ENCODE measurements around the gene ASCL4. TPM values are rescaled to one million over a fixed set of nuclear protein-coding genes. Genes with fewer than 3 reads are reported as not detected.
A peak's percentile ranks its signal among the peaks of the same experiment; 100 is the strongest.

ASCL4 gene
- polyA plus RNA-seq, 1 donor from 2014 or later = not detected

DNA sequence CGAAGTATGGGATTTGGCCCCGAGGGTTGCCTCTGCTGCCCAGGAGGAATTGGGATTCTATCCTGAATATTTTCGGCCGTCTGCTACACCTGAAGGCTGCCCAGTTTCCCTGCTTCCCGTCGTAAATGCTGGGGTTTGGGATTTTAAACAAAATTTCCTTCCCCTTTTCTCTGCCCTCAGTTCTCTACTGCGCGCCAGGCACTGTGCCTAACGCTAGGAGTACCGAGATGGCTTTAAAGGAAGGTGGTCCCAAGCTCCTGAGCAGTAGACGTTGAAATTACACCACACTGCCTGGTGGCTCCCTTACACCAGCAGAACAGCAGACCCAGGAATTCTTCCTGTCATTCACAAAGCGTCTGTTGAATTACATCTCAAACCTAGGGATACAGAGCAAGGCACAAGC lies 13.0 kb upstream of the ASCL4 start:
- no peaks in the 10 kb centered on the region for H3K27me3 Mint-ChIP-seq
- peak overlapping the region; percentile 90 to 93 (median 92) for H3K4me3 Mint-ChIP-seq
- peaks cover 11 to 29% (median 27%) of the 10 kb centered on the region in 3 donors for H3K4me1 Mint-ChIP-seq
- H3K27ac Mint-ChIP-seq = peak overlapping the region; percentile 88 to 97 (median 90)
- no peaks in the 10 kb centered on the region for H3K36me3 Mint-ChIP-seq
- no peaks in the 10 kb centered on the region for H3K9me3 Mint-ChIP-seq

- H3K9me3 Mint-ChIP-seq = no peaks in the 10 kb centered on the region
- peaks cover 10 to 25% (median 21%) of the 10 kb centered on the region in 3 donors for H3K4me1 Mint-ChIP-seq
- no peaks in the 10 kb centered on the region for H3K36me3 Mint-ChIP-seq
- H3K27ac Mint-ChIP-seq = no peak overlapping the region
- no peaks in the 10 kb centered on the region for H3K27me3 Mint-ChIP-seq
- no peak overlapping the region for H3K4me3 Mint-ChIP-seq
Measured at GRCh38 chr12:107762874-107763273, 11.6 kb upstream of the ASCL4 start.

GRCh38 chr12:107764626-107765025 lies 9.9 kb upstream of the ASCL4 start:
- Mint-ChIP-seq H3K36me3 (no peaks in the 10 kb centered on the region), H3K4me3 (no peak overlapping the region), H3K9me3 (no peaks in the 10 kb centered on the region), H3K27ac (no peak overlapping the region), H3K4me1 (peaks cover 4 to 17% (median 13%) of the 10 kb centered on the region in 3 donors), H3K27me3 (no peaks in the 10 kb centered on the region)

DNA sequence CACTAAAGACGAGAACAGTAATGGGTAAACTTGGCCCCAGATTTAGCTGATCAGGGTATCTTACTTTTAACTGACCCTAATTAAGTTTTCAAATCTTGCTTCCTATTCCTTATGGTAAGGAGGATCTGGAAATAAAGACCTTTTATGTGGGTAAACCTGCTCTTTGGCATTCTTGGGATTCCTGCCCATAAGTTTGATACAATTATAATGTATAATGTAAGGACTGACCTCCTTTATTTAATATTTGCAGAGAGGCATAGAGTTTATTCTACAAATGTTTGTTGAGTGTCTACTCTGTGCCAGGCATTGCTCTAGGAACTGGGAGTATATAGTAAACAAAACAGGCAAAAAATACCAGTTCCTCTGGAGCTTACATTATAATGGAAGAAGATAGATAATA lies 9.2 kb upstream of the ASCL4 start:
- Mint-ChIP-seq H3K36me3 (no peaks in the 10 kb centered on the region), H3K9me3 (no peaks in the 10 kb centered on the region), H3K4me3 (no peak overlapping the region), H3K27ac (peak overlapping the region in 1 of 3 donors; percentile 45), H3K27me3 (no peaks in the 10 kb centered on the region), H3K4me1 (peaks cover 4 to 10% (median 7%) of the 10 kb centered on the region in 3 donors)

DNA sequence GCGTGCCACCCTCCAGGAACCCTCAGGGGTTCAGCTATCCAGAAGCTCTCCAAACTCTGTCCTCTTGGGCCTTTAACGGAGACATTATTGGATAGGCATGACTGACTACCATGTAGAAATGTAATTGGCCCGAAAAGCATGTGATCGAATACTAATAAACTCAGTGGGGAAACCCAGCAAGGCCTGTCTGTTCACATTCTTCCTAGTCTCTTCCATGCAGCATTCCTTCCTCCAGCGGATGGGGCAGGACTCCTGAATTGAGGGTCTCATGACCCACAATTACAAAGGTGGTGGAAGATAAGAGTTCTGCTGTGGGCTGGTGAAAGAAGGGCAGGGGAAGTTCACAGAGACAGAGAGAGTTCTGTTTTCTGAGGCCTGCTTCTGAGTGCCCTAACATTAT lies 7.0 kb upstream of the ASCL4 start:
- peak overlapping the region in 1 of 3 donors; percentile 29 for H3K27ac Mint-ChIP-seq
- H3K27me3 Mint-ChIP-seq = no peaks in the 10 kb centered on the region

DNA sequence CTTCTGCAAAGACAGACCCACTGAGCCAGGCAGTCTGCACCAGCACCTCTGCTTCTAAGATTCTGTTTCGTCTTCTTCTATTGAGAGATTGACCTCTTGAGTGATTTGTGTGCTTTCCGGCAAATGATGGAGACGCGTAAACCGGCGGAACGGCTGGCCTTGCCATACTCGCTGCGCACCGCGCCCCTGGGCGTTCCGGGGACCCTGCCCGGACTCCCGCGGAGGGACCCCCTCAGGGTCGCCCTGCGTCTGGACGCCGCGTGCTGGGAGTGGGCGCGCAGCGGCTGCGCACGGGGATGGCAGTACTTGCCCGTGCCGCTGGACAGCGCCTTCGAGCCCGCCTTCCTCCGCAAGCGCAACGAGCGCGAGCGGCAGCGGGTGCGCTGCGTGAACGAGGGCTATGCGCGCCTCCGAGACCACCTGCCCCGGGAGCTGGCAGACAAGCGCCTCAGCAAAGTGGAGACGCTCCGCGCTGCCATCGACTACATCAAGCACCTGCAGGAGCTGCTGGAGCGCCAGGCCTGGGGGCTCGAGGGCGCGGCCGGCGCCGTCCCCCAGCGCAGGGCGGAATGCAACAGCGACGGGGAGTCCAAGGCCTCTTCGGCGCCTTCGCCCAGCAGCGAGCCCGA lies 703 bp downstream of the ASCL4 start:
- H3K4me3 Mint-ChIP-seq = no peak overlapping the region
- peaks cover 18 to 32% (median 26%) of the 10 kb centered on the region in 3 donors for H3K4me1 Mint-ChIP-seq
- no peaks in the 10 kb centered on the region for H3K9me3 Mint-ChIP-seq
- peaks cover 31% of the 10 kb centered on the region for H3K27me3 Mint-ChIP-seq
- peaks cover 2% of the 10 kb centered on the region for H3K36me3 Mint-ChIP-seq
- H3K27ac Mint-ChIP-seq = no peak overlapping the region

More for the DNA sequence above, 7.0 kb upstream of the ASCL4 start:
- no peak overlapping the region for H3K4me3 Mint-ChIP-seq
- no peaks in the 10 kb centered on the region for H3K9me3 Mint-ChIP-seq
- H3K4me1 Mint-ChIP-seq = no peaks in the 10 kb centered on the region
- H3K36me3 Mint-ChIP-seq = no peaks in the 10 kb centered on the region

- peak overlapping the region in 2 of 4 donors; percentile 29 to 70 for H3K4me3 Mint-ChIP-seq
- no peaks in the 10 kb centered on the region for H3K9me3 Mint-ChIP-seq
- H3K27ac Mint-ChIP-seq = no peak overlapping the region
- H3K4me1 Mint-ChIP-seq = peaks cover 23 to 36% (median 32%) of the 10 kb centered on the region in 3 donors
- peaks cover 2% of the 10 kb centered on the region for H3K36me3 Mint-ChIP-seq
- peaks cover 31% of the 10 kb centered on the region for H3K27me3 Mint-ChIP-seq
Measured at GRCh38 chr12:107776171-107776570, 1.7 kb downstream of the ASCL4 start.

- Mint-ChIP-seq H3K9me3 (no peaks in the 10 kb centered on the region), H3K36me3 (peaks cover 2% of the 10 kb centered on the region), H3K27ac (peak overlapping the region in 1 of 3 donors; percentile 3), H3K4me3 (peak overlapping the region in 2 of 4 donors; percentile 43 to 78), H3K4me1 (peaks cover 27 to 37% (median 34%) of the 10 kb centered on the region in 3 donors), H3K27me3 (peaks cover 28% of the 10 kb centered on the region)
Measured at GRCh38 chr12:107778383-107779025, 4.0 kb downstream of the ASCL4 start.

GRCh38 chr12:107779077-107779831 lies 4.8 kb downstream of the ASCL4 start:
- H3K4me3 Mint-ChIP-seq = peak overlapping the region in 3 of 4 donors; percentile 4 to 78 (median 43)
- H3K27ac Mint-ChIP-seq = peak overlapping the region in 2 of 3 donors; percentile 3 to 47
- no peaks in the 10 kb centered on the region for H3K9me3 Mint-ChIP-seq
- peaks cover 25% of the 10 kb centered on the region for H3K27me3 Mint-ChIP-seq
- peaks cover 34 to 44% (median 41%) of the 10 kb centered on the region in 3 donors for H3K4me1 Mint-ChIP-seq
- H3K36me3 Mint-ChIP-seq = no peaks in the 10 kb centered on the region

GRCh38 chr12:107780298-107780697 lies 5.8 kb downstream of the ASCL4 start:
- H3K4me1 Mint-ChIP-seq = peaks cover 38 to 44% (median 42%) of the 10 kb centered on the region in 3 donors
- peaks cover 17% of the 10 kb centered on the region for H3K27me3 Mint-ChIP-seq

DNA sequence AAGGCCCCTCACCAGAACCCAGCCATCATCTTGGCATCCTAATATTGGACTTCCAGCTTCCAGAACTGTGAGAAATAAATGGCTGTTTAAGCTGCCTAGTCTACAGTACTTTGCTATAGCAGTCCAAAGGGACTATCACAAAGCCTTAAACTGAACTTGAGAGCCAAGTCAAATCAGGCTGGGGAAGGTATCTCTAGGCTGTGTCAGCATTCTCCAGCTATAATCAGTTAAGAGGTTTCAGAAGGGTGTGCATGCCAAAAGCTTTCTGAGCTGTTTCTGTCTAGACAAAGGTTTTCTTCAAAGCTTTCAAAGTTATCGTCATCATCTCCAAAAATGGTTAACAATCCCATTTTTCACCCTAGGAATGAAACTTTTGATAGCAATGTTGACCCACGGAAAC lies 7.6 kb downstream of the ASCL4 start:
- Mint-ChIP-seq H3K36me3 (no peaks in the 10 kb centered on the region), H3K4me3 (no peak overlapping the region), H3K4me1 (peaks cover 32 to 38% (median 36%) of the 10 kb centered on the region in 3 donors), H3K27ac (no peak overlapping the region), H3K27me3 (peaks cover 5% of the 10 kb centered on the region), H3K9me3 (no peaks in the 10 kb centered on the region)

More at GRCh38 chr12:107780298-107780697, 5.8 kb downstream of the ASCL4 start:
- no peak overlapping the region for H3K27ac Mint-ChIP-seq
- peak overlapping the region in 1 of 4 donors; percentile 18 for H3K4me3 Mint-ChIP-seq
- no peaks in the 10 kb centered on the region for H3K36me3 Mint-ChIP-seq
- no peaks in the 10 kb centered on the region for H3K9me3 Mint-ChIP-seq

- no peak overlapping the region for H3K27ac Mint-ChIP-seq
- peaks cover 6% of the 10 kb centered on the region for H3K27me3 Mint-ChIP-seq
Measured at GRCh38 chr12:107783406-107784376, 9.2 kb downstream of the ASCL4 start.

GRCh38 chr12:107788281-107788680 lies 13.8 kb downstream of the ASCL4 start:
- H3K27ac Mint-ChIP-seq = no peak overlapping the region
- H3K27me3 Mint-ChIP-seq = peaks cover 2% of the 10 kb centered on the region
- H3K4me3 Mint-ChIP-seq = no peak overlapping the region
- H3K9me3 Mint-ChIP-seq = peaks cover 2 to 8% (median 3%) of the 10 kb centered on the region in 3 donors
- peaks cover 4% of the 10 kb centered on the region for H3K36me3 Mint-ChIP-seq
- peaks cover 8 to 15% (median 14%) of the 10 kb centered on the region in 3 donors for H3K4me1 Mint-ChIP-seq

More at GRCh38 chr12:107783406-107784376, 9.2 kb downstream of the ASCL4 start:
- Mint-ChIP-seq H3K9me3 (no peaks in the 10 kb centered on the region), H3K4me3 (peak overlapping the region in 2 of 4 donors; percentile 20 to 64), H3K4me1 (peaks cover 25 to 33% (median 33%) of the 10 kb centered on the region in 3 donors), H3K36me3 (no peaks in the 10 kb centered on the region)
